H9 (cell line): ENCODE results near the gene BACH2. TPM values are rescaled to one million over a fixed set of nuclear protein-coding genes. Genes with fewer than 3 reads are reported as not detected.

Experiments used
- DNase-seq: peaks from one replicate; pipeline ENCODE4 v3.0.0-alpha.2; 2017
- H2AFZ ChIP-seq: one replicate; pipeline ENCODE4 v1.6.1; 2013; ENCODE audit warnings: mild to moderate bottlenecking, low read length, control low read depth, moderate library complexity
- H2AK5ac ChIP-seq: 2 replicates; pipeline ENCODE4 v1.6.1; 2013; ENCODE audit warnings: low read length, control low read depth, mixed read lengths; ENCODE audit not compliant: insufficient read length
- H2BK120ac ChIP-seq: one replicate; pipeline ENCODE4 v1.6.1; 2013; ENCODE audit warnings: low read depth, mild to moderate bottlenecking, low read length, control low read depth, inconsistent platforms; ENCODE audit not compliant: poor library complexity, severe bottlenecking
- H2BK12ac ChIP-seq: 2 replicates; pipeline ENCODE4 v1.6.1; 2013; ENCODE audit warnings: low read length, control low read depth, mixed read lengths, low read depth; ENCODE audit not compliant: insufficient read length
- H2BK15ac ChIP-seq: 2 replicates; pipeline ENCODE4 v1.6.1; 2013; ENCODE audit warnings: low read depth, low read length, control low read depth
- H2BK20ac ChIP-seq: one replicate; pipeline ENCODE4 v1.6.1; 2013; ENCODE audit warnings: low read depth, mild to moderate bottlenecking, low read length, control low read depth, inconsistent platforms; ENCODE audit not compliant: poor library complexity, severe bottlenecking
- H2BK5ac ChIP-seq: 2 replicates; pipeline ENCODE4 v1.6.1; 2013; ENCODE audit warnings: low read length, control low read depth, mixed read lengths; ENCODE audit not compliant: insufficient read length
- H3K14ac ChIP-seq: 2 replicates; pipeline ENCODE4 v1.6.1; 2013; ENCODE audit warnings: low read length, control low read depth; ENCODE audit not compliant: insufficient read depth
- H3K18ac ChIP-seq: 2 replicates; pipeline ENCODE4 v1.6.1; 2013; ENCODE audit warnings: low read depth, mild to moderate bottlenecking, mixed read lengths, low read length, control low read depth; ENCODE audit not compliant: insufficient read length
- H3K23ac ChIP-seq: 2 replicates; pipeline ENCODE4 v1.6.1; 2013; ENCODE audit warnings: low read length, control low read depth, mixed read lengths, low read depth; ENCODE audit not compliant: insufficient read length
- H3K23me2 ChIP-seq: 2 replicates; pipeline ENCODE4 v1.6.1; 2013; ENCODE audit warnings: low read depth, mild to moderate bottlenecking, mixed read lengths, low read length, control low read depth; ENCODE audit not compliant: insufficient read length, poor library complexity, severe bottlenecking
- H3K27ac ChIP-seq: 2 replicates; pipeline ENCODE4 v1.5.1; 2013; ENCODE audit warnings: low read length, control low read depth, mixed read lengths, low read depth; ENCODE audit not compliant: insufficient read length
- H3K27me3 ChIP-seq: 2 replicates; pipeline ENCODE4 v1.6.1; 2013; ENCODE audit warnings: low read length, control low read depth, inconsistent platforms; ENCODE audit not compliant: insufficient read depth
- H3K4ac ChIP-seq: 2 replicates; pipeline ENCODE4 v1.6.1; 2013; ENCODE audit warnings: low read depth, mild to moderate bottlenecking, control low read depth, inconsistent platforms, low read length, moderate library complexity
- H3K4me1 ChIP-seq: 2 replicates; pipeline ENCODE4 v1.6.1; 2013; ENCODE audit warnings: low read length, control low read depth, inconsistent platforms; ENCODE audit not compliant: insufficient read depth
- H3K4me2 ChIP-seq: 2 replicates; pipeline ENCODE4 v1.6.1; 2013; ENCODE audit warnings: low read length, control low read depth, mixed read lengths; ENCODE audit not compliant: insufficient read length, insufficient read depth
- H3K56ac ChIP-seq: 2 replicates; pipeline ENCODE4 v1.6.1; 2013; ENCODE audit warnings: low read depth, mild to moderate bottlenecking, mixed read lengths, low read length, control low read depth; ENCODE audit not compliant: insufficient read length
- H3K79me1 ChIP-seq: 2 replicates; pipeline ENCODE4 v1.6.1; 2013; ENCODE audit warnings: low read depth, mild to moderate bottlenecking, moderate library complexity, low read length, control low read depth, inconsistent platforms; ENCODE audit not compliant: insufficient read depth, poor library complexity, severe bottlenecking
- H3K79me2 ChIP-seq: 2 replicates; pipeline ENCODE4 v1.6.1; 2013; ENCODE audit warnings: low read length, control low read depth, inconsistent platforms; ENCODE audit not compliant: insufficient read depth
- H3K9ac ChIP-seq: 2 replicates; pipeline ENCODE4 v1.6.1; 2013; ENCODE audit warnings: low read length, control low read depth, mixed read lengths; ENCODE audit not compliant: insufficient read length; ENCODE audit errors: extremely low read depth
- H3K9me3 ChIP-seq: one replicate; pipeline ENCODE4 v1.6.1; 2013; ENCODE audit warnings: low read depth, low read length, inconsistent platforms; ENCODE audit not compliant: control insufficient read depth
- H3T11ph ChIP-seq: one replicate; pipeline ENCODE4 v1.6.1; 2013; ENCODE audit warnings: mild to moderate bottlenecking, low read length, control low read depth, inconsistent platforms
- H4K20me1 ChIP-seq: one replicate; pipeline ENCODE4 v1.6.1; 2013; ENCODE audit not compliant: control insufficient read depth, insufficient read length, insufficient read depth
- H4K5ac ChIP-seq: 2 replicates; pipeline ENCODE4 v1.6.1; 2013; ENCODE audit warnings: low read depth, mild to moderate bottlenecking, mixed read lengths, low read length, control low read depth; ENCODE audit not compliant: insufficient read length
- H4K8ac ChIP-seq: replicated peaks from 2 replicates; pipeline ENCODE4 v1.6.1; 2013; ENCODE audit warnings: low read length, control low read depth, mixed read lengths, low read depth; ENCODE audit not compliant: insufficient read length
- H4K91ac ChIP-seq: 2 replicates; pipeline ENCODE4 v1.6.1; 2013; ENCODE audit warnings: low read depth, mild to moderate bottlenecking, moderate library complexity, mixed read lengths, low read length, control low read depth; ENCODE audit not compliant: insufficient read length
- H3K27ac Mint-ChIP-seq, 3 experiments: 2 replicates in 2 of 3; 3 replicates in 1 of 3; pipeline ENCODE4 v1.8.0; 2020 to 2021; ENCODE audit warnings: mixed read lengths in 3 of 3, mild to moderate bottlenecking in 1 of 3, moderate library complexity in 1 of 3
- H3K27me3 Mint-ChIP-seq: 2 replicates; pipeline ENCODE4 v1.8.0; 2021; ENCODE audit warnings: low read depth, mild to moderate bottlenecking, moderate library complexity, mixed read lengths
- H3K36me3 Mint-ChIP-seq, 3 experiments: 2 replicates in 2 of 3; 3 replicates in 1 of 3; pipeline ENCODE4 v1.8.0; 2020 to 2021; ENCODE audit warnings: low read depth in 3 of 3, mixed read lengths in 3 of 3; ENCODE audit not compliant: insufficient read depth in 1 of 3
- H3K4me1 Mint-ChIP-seq, 2 experiments: 2 replicates each; pipeline ENCODE4 v1.8.0; 2020; ENCODE audit warnings: mixed read lengths in 2 of 2
- H3K4me3 Mint-ChIP-seq, 2 experiments: 2 replicates in 1 of 2; 3 replicates in 1 of 2; pipeline ENCODE4 v1.8.0; 2020 to 2021; ENCODE audit warnings: mild to moderate bottlenecking in 2 of 2, mixed read lengths in 2 of 2, moderate library complexity in 1 of 2
- H3K9me3 Mint-ChIP-seq, 2 experiments: 2 replicates in 1 of 2; 3 replicates in 1 of 2; pipeline ENCODE4 v1.8.0; 2020; ENCODE audit warnings: mild to moderate bottlenecking in 2 of 2, mixed read lengths in 2 of 2, moderate library complexity in 1 of 2
- WGBS: extraction: QIAGEN DNeasy Blood & Tissue Kit; methylation state at CpG from one replicate; pipeline ENCODE4 v1.1.7; 2013; ENCODE audit warnings: missing lambda C conversion rate, low lambda C conversion rate, mixed read lengths; ENCODE audit not compliant: insufficient read length; ENCODE audit errors: extremely low coverage; 5-methylcytosine and 5-hydroxymethylcytosine counted together
- total RNA-seq: library from RNA; stranded (reverse); gene quantifications from 2 replicates; pipeline ENCODE4 v1.2.1, GENCODE V29; 2021
- TF ChIP-seq, protein P1 (sequence below): fragments of 200-600 bp; sonication (generic); conservative IDR thresholded peaks from 3 replicates; pipeline ENCODE4 v1.8.0; 2021; ENCODE audit warnings: antibody characterized with exemption, mild to moderate bottlenecking

BACH2 gene
- total RNA-seq, 1 experiment from 2014 or later = 2.0 TPM

DNA sequence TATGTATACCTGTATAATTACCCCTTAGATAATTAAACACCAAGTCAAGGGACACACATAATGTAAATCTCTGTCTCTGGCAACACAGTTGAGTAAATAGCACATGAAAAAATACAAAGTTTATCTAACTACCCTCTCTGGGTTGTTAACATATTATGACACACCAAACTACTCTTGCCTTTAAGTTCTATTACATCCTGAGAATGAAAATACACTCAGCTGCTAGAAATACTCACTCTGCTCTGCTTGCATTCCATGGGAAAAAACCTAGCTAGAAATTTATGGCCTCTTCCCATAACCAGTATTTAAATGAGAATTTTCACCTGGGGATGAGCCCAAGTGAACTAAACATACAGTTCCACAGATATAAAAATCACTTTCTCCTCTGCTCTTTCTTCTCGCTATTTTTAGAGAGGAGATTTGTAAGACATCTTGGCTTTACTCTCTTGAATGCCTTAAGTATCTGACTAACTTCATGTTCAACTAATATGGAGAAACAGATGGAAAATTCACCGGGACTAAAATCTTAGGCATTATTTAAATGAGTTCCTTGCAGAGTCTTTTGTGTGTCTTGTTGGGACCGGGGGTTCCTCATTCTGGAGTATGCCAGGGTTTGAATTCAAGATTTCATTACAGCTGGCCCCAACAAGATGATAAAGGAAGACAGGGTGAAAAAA lies 261.5 kb downstream of the BACH2 start:
- peaks cover 0 to 3% of the 10 kb centered on the region in 2 experiments; a peak in 1 of 4 replicates for H3K4me1 Mint-ChIP-seq
- peaks cover 0 to 2% of the 10 kb centered on the region in 2 experiments; a peak in 1 of 5 replicates for H3K9me3 Mint-ChIP-seq
- no peak overlapping the region for H2BK20ac ChIP-seq
- TF ChIP-seq, protein P1, sequence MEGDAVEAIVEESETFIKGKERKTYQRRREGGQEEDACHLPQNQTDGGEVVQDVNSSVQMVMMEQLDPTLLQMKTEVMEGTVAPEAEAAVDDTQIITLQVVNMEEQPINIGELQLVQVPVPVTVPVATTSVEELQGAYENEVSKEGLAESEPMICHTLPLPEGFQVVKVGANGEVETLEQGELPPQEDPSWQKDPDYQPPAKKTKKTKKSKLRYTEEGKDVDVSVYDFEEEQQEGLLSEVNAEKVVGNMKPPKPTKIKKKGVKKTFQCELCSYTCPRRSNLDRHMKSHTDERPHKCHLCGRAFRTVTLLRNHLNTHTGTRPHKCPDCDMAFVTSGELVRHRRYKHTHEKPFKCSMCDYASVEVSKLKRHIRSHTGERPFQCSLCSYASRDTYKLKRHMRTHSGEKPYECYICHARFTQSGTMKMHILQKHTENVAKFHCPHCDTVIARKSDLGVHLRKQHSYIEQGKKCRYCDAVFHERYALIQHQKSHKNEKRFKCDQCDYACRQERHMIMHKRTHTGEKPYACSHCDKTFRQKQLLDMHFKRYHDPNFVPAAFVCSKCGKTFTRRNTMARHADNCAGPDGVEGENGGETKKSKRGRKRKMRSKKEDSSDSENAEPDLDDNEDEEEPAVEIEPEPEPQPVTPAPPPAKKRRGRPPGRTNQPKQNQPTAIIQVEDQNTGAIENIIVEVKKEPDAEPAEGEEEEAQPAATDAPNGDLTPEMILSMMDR = no peak
- H3K9ac ChIP-seq = no peak overlapping the region
- no peaks in the 10 kb centered on the region for H4K20me1 ChIP-seq
- H3T11ph ChIP-seq = no peak overlapping the region
- no peak overlapping the region for H4K5ac ChIP-seq
- H3K18ac ChIP-seq = no peak overlapping the region
- H3K9me3 ChIP-seq = no peaks in the 10 kb centered on the region
- H3K79me2 ChIP-seq = no peaks in the 10 kb centered on the region
- H3K4ac ChIP-seq = no peak overlapping the region
- no peak overlapping the region for H3K14ac ChIP-seq
- no peak overlapping the region for H2AFZ ChIP-seq
- H4K91ac ChIP-seq = no peak overlapping the region
- H3K23me2 ChIP-seq = no peaks in the 10 kb centered on the region
- no peak overlapping the region for H3K27ac ChIP-seq
- no peak overlapping the region for H3K4me3 Mint-ChIP-seq
- H3K27me3 Mint-ChIP-seq = no peaks in the 10 kb centered on the region
- no peak overlapping the region for H2BK15ac ChIP-seq
- H2BK5ac ChIP-seq = no peak overlapping the region
- no peak overlapping the region for H4K8ac ChIP-seq
- no peaks in the 10 kb centered on the region for H3K4me1 ChIP-seq
- no peak overlapping the region for H2BK12ac ChIP-seq
- no peaks in the 10 kb centered on the region for H3K79me1 ChIP-seq
- H3K27me3 ChIP-seq = no peaks in the 10 kb centered on the region
- no peak overlapping the region for H3K4me2 ChIP-seq
- H3K23ac ChIP-seq = no peak overlapping the region
- no peak overlapping the region for H2AK5ac ChIP-seq
- DNase-seq = no peak
- no peak overlapping the region for H3K27ac Mint-ChIP-seq
- H2BK120ac ChIP-seq = no peak overlapping the region
- no peaks in the 10 kb centered on the region for H3K36me3 Mint-ChIP-seq
- no CpG with 5 or more reads among the region's 3 CpGs for WGBS
- no peak overlapping the region for H3K56ac ChIP-seq
